Measurements from ENCODE around the gene OR5B21. TPM values are rescaled to one million over a fixed set of nuclear protein-coding genes. Genes with fewer than 3 reads are reported as not detected.

Gene OR5B21
- total RNA-seq, 1 experiment from 2014 or later: not detected

DNA sequence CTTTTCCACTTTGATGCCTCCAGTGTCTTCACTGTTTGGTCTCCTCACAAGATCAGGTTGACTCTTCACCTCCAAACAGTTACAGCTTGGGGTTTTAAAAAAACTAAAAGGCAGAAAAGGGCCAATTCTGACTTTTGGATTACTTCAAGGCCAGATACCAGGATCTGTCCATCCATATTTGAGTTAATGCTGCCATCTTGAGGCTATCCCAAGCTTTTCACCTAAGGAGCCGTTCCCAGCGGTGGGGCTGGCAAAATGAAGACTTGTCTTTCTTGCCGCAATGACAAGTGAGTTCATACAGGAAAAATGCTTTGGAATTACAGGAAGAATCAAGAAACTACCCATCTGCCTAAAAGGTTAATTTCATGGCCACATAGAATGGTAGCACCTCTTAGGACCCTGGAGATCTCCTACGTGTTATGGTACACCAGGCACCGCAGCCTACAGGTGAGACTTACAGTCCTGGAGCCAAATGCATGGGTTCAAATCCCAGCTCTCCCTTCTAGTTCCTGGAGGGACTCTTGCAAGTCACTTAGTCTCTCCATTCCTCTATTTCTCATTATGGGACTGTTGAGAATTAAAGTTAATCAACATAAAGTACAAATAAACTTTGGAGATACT lies 6.0 kb upstream of the OR5B21 start:
- H3K4me2 ChIP-seq (ENCODE audit: insufficient read depth, insufficient read length, low read length): no peak overlapping the region
- TF ChIP-seq, protein P1, sequence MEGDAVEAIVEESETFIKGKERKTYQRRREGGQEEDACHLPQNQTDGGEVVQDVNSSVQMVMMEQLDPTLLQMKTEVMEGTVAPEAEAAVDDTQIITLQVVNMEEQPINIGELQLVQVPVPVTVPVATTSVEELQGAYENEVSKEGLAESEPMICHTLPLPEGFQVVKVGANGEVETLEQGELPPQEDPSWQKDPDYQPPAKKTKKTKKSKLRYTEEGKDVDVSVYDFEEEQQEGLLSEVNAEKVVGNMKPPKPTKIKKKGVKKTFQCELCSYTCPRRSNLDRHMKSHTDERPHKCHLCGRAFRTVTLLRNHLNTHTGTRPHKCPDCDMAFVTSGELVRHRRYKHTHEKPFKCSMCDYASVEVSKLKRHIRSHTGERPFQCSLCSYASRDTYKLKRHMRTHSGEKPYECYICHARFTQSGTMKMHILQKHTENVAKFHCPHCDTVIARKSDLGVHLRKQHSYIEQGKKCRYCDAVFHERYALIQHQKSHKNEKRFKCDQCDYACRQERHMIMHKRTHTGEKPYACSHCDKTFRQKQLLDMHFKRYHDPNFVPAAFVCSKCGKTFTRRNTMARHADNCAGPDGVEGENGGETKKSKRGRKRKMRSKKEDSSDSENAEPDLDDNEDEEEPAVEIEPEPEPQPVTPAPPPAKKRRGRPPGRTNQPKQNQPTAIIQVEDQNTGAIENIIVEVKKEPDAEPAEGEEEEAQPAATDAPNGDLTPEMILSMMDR (conservative IDR thresholded peaks at IDR 0.05): peak; percentile 83

More for the DNA sequence above, 6.0 kb upstream of the OR5B21 start:
- Histone ChIP-seq H2AFZ (ENCODE audit: low read length) (peak overlapping the region; percentile 97), H3K27ac (ENCODE audit: insufficient read length, low read depth, low read length) (no peak overlapping the region), H3K4ac (ENCODE audit: low read depth, low read length) (no peak overlapping the region), H3K9ac (ENCODE audit: extremely low read depth, insufficient read length, low read length) (no peak overlapping the region), H2BK15ac (ENCODE audit: low read depth, low read length) (no peak overlapping the region), H2BK5ac (ENCODE audit: insufficient read length, low read length) (no peak overlapping the region), H2AK5ac (ENCODE audit: insufficient read length, low read length) (no peak overlapping the region), H3T11ph (ENCODE audit: low read length) (peak overlapping the region; percentile 53), H4K8ac (replicated peaks; ENCODE audit: insufficient read length, low read depth, low read length) (no peak overlapping the region), H3K18ac (ENCODE audit: insufficient read length, low read depth, low read length) (no peak overlapping the region), H3K9me3 (ENCODE audit: control insufficient read depth, low read depth, low read length) (no peaks in the 10 kb centered on the region), H4K91ac (ENCODE audit: insufficient read length, low read depth, low read length) (no peak overlapping the region), H3K56ac (ENCODE audit: insufficient read length, low read depth, low read length) (no peak overlapping the region), H3K4me1 (ENCODE audit: insufficient read depth, low read length) (no peaks in the 10 kb centered on the region), H3K23me2 (ENCODE audit: insufficient read length, low read depth, low read length, poor library complexity, severe bottlenecking) (no peaks in the 10 kb centered on the region), H3K79me1 (ENCODE audit: insufficient read depth, low read depth, low read length, poor library complexity, severe bottlenecking) (no peaks in the 10 kb centered on the region), H4K20me1 (ENCODE audit: control insufficient read depth, insufficient read depth, insufficient read length) (no peaks in the 10 kb centered on the region), H3K27me3 (ENCODE audit: insufficient read depth, low read length) (no peaks in the 10 kb centered on the region), H3K79me2 (ENCODE audit: insufficient read depth, low read length) (no peaks in the 10 kb centered on the region), H3K14ac (ENCODE audit: insufficient read depth, low read length) (no peak overlapping the region), H2BK20ac (ENCODE audit: low read depth, low read length, poor library complexity, severe bottlenecking) (no peak overlapping the region), H2BK120ac (ENCODE audit: low read depth, low read length, poor library complexity, severe bottlenecking) (no peak overlapping the region), H3K23ac (ENCODE audit: insufficient read length, low read depth, low read length) (no peak overlapping the region), H4K5ac (ENCODE audit: insufficient read length, low read depth, low read length) (no peak overlapping the region), H2BK12ac (ENCODE audit: insufficient read length, low read depth, low read length) (no peak overlapping the region)
- H3K27ac Mint-ChIP-seq: no peak overlapping the region
- peaks cover 4% of the 10 kb centered on the region for H3K27me3 Mint-ChIP-seq (ENCODE audit: low read depth)
- H3K9me3 Mint-ChIP-seq: no peaks in the 10 kb centered on the region
- DNase-seq: peak; percentile 62
- no peak overlapping the region for H3K4me3 Mint-ChIP-seq
- WGBS (ENCODE audit: extremely low coverage, insufficient read length, low lambda C conversion rate): no CpG with 5 or more reads among the region's 5 CpGs
- H3K4me1 Mint-ChIP-seq: peaks cover 11% of the 10 kb centered on the region in 2 experiments
- H3K36me3 Mint-ChIP-seq (ENCODE audit: insufficient read depth in 1 of 3, low read depth in 3 of 3): no peaks in the 10 kb centered on the region

Data from H9 (cell line).